ENCODE data around the gene DTX3.

DNA sequence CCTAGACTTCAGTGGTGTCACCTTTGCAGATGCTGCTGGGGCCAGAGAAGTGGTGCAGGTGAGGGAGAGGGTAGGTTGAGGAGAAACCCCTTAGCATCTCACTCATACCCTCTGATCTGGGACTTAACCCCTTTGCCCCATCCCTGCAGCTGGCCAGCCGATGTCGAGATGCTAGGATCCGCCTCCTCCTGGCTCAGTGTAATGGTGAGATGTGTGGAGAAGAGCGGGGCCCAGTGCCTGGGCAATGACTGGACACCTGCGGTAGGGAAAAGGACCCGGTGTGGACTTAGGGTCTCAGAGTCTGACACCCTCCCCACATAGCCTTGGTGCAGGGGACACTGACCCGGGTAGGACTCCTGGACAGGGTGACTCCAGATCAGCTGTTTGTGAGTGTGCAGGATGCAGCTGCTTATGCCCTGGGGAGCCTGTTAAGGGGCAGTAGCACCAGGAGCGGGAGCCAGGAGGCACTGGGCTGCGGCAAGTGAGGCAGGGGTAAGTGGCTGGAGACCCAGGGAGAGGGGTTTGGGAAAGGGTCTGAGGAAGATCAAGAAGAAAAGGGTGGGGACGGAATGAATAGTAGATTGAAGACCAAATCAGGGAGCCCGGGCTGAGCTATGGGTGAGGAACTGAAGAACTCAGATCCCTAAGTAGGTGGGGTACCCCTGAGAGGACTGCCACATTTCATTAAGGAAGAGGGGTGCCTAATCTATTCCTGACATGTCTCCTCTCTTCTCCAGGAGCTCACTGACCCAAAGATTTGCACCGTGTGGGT lies 20.8 kb downstream of the DTX3 start:
- TF ChIP-seq, protein P1, sequence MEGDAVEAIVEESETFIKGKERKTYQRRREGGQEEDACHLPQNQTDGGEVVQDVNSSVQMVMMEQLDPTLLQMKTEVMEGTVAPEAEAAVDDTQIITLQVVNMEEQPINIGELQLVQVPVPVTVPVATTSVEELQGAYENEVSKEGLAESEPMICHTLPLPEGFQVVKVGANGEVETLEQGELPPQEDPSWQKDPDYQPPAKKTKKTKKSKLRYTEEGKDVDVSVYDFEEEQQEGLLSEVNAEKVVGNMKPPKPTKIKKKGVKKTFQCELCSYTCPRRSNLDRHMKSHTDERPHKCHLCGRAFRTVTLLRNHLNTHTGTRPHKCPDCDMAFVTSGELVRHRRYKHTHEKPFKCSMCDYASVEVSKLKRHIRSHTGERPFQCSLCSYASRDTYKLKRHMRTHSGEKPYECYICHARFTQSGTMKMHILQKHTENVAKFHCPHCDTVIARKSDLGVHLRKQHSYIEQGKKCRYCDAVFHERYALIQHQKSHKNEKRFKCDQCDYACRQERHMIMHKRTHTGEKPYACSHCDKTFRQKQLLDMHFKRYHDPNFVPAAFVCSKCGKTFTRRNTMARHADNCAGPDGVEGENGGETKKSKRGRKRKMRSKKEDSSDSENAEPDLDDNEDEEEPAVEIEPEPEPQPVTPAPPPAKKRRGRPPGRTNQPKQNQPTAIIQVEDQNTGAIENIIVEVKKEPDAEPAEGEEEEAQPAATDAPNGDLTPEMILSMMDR (IDR thresholded peaks at IDR 0.05) = no peak
- TF ChIP-seq POLR2A (IDR thresholded peaks at IDR 0.05) (no peak), POLR2AphosphoS5 (IDR thresholded peaks at IDR 0.05) (no peak)
